GM21825 (cell line): Measurements from ENCODE around the gene APEH.
A peak's percentile ranks its signal among the peaks of the same experiment; 100 is the strongest.

ENCODE experiments used
- ATAC-seq: cut with Tn5 transposase; IDR thresholded peaks from one replicate; pipeline ENCODE4 v1.9.1; 2021; ENCODE audit warnings: mild to moderate bottlenecking, moderate library complexity; ENCODE audit not compliant: unreplicated experiment

The APEH gene

GRCh38 chr3:49711489-49711888, 37.3 kb downstream of the APEH start:
- ATAC-seq: no peak

- no peak for ATAC-seq
Observed at GRCh38 chr3:49712166-49712565, 38.0 kb downstream of the APEH start.

- ATAC-seq: no peak
Observed at GRCh38 chr3:49712631-49713317, 38.6 kb downstream of the APEH start.

- no peak for ATAC-seq
Observed at GRCh38 chr3:49713336-49714105, 39.4 kb downstream of the APEH start.

- no peak for ATAC-seq
Observed at GRCh38 chr3:49714728-49715550, 40.8 kb downstream of the APEH start.

GRCh38 chr3:49715611-49716121, 41.5 kb downstream of the APEH start:
- no peak for ATAC-seq

- ATAC-seq: no peak
Observed at GRCh38 chr3:49716169-49716568, 42.0 kb downstream of the APEH start.

- ATAC-seq: no peak
Observed at GRCh38 chr3:49716691-49717210, 42.6 kb downstream of the APEH start.

- no peak for ATAC-seq
Observed at GRCh38 chr3:49717211-49717958, 43.2 kb downstream of the APEH start.

- ATAC-seq: no peak
Observed at GRCh38 chr3:49717959-49718857, 44.1 kb downstream of the APEH start.

GRCh38 chr3:49718858-49719213, 44.7 kb downstream of the APEH start:
- ATAC-seq: no peak

- ATAC-seq: peak; percentile 38
Observed at GRCh38 chr3:49719214-49719884, 45.2 kb downstream of the APEH start, which contains the start of gene AMIGO3. Gene AMIGO3 (minus strand): TSS chr3:49719684. CDS start chr3:49719465, 219 bp downstream.

GRCh38 chr3:49720855-49721595, 46.9 kb downstream of the APEH start:
- ATAC-seq: no peak

- ATAC-seq: no peak
Observed at GRCh38 chr3:49721596-49721895, 47.4 kb downstream of the APEH start.

- no peak for ATAC-seq
Observed at GRCh38 chr3:49721896-49722781, 48.0 kb downstream of the APEH start.

GRCh38 chr3:49722896-49723295, 48.7 kb downstream of the APEH start:
- no peak for ATAC-seq

GRCh38 chr3:49723296-49723627, 49.1 kb downstream of the APEH start:
- ATAC-seq: no peak
